ENCODE measurements around the gene PSD4. TPM values are rescaled to one million over a fixed set of nuclear protein-coding genes. Genes with fewer than 3 reads are reported as not detected.

The PSD4 gene
- total and polyA plus RNA-seq, 2 experiments from 2014 or later = 2.5 to 9.0 TPM

GRCh38 chr2:113207021-113207420 is 33.2 kb downstream of the PSD4 start:
- Histone ChIP-seq H3K4me3 (no peak overlapping the region), H3K27ac (no peak overlapping the region), H3K4me1 (ENCODE audit: low read depth) (peaks cover 4% of the 10 kb centered on the region), H3K9me3 (ENCODE audit: low read depth) (no peaks in the 10 kb centered on the region), H3K36me3 (no peaks in the 10 kb centered on the region), H3K27me3 (no peaks in the 10 kb centered on the region)
- no peak for DNase-seq (ENCODE audit: low read depth in 1 of 2, low spot score in 1 of 2)
- no peak for TF ChIP-seq CTCF (IDR thresholded peaks at IDR 0.05; ENCODE audit: low read depth, low read length)

DNA sequence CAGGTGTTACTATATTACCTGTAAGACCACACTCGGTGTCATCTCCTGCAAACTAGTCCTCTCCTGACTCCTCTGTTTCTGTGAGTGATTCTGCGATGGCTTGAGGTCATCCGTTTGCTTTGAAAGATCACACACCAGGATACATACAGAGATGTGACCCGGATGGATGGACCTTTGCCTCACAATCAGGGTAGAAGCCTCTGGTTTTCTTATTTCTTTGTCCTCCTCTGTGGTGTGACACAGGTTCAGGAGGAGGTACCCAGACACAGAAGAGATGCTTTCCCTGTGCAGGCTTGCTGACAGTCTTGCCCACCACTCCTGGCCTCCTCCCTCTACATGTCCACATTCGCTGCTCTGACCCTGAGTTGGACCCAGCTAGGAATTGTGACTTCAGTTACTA is 34.6 kb downstream of the PSD4 start:
- no peaks in the 10 kb centered on the region for H3K27me3 ChIP-seq
- no peak for TF ChIP-seq CTCF (IDR thresholded peaks at IDR 0.05; ENCODE audit: low read depth, low read length)
- no peaks in the 10 kb centered on the region for H3K36me3 ChIP-seq
- no peak for DNase-seq (ENCODE audit: low read depth in 1 of 2, low spot score in 1 of 2)
- no peaks in the 10 kb centered on the region for H3K9me3 ChIP-seq (ENCODE audit: low read depth)
- H3K27ac ChIP-seq = no peak overlapping the region
- H3K4me3 ChIP-seq = no peak overlapping the region
- peaks cover 7% of the 10 kb centered on the region for H3K4me1 ChIP-seq (ENCODE audit: low read depth)

GRCh38 chr2:113209011-113209645 is 35.4 kb downstream of the PSD4 start:
- TF ChIP-seq CTCF (IDR thresholded peaks at IDR 0.05; ENCODE audit: low read depth, low read length) = no peak
- Histone ChIP-seq H3K36me3 (no peaks in the 10 kb centered on the region), H3K4me3 (no peak overlapping the region), H3K27ac (no peak overlapping the region), H3K9me3 (ENCODE audit: low read depth) (no peaks in the 10 kb centered on the region), H3K4me1 (ENCODE audit: low read depth) (peaks cover 7% of the 10 kb centered on the region), H3K27me3 (no peaks in the 10 kb centered on the region)
- no peak for DNase-seq (ENCODE audit: low read depth in 1 of 2, low spot score in 1 of 2)

GRCh38 chr2:113209646-113210171 is 35.9 kb downstream of the PSD4 start:
- no peak for DNase-seq (ENCODE audit: low read depth in 1 of 2, low spot score in 1 of 2)
- Histone ChIP-seq H3K27me3 (no peaks in the 10 kb centered on the region), H3K27ac (no peak overlapping the region), H3K4me3 (no peak overlapping the region), H3K4me1 (ENCODE audit: low read depth) (peaks cover 7% of the 10 kb centered on the region), H3K9me3 (ENCODE audit: low read depth) (no peaks in the 10 kb centered on the region), H3K36me3 (no peaks in the 10 kb centered on the region)
- TF ChIP-seq CTCF (IDR thresholded peaks at IDR 0.05; ENCODE audit: low read depth, low read length) = no peak

GRCh38 chr2:113211226-113212105 is 37.7 kb downstream of the PSD4 start:
- no peak for DNase-seq (ENCODE audit: low read depth in 1 of 2, low spot score in 1 of 2)
- no peak for TF ChIP-seq CTCF (IDR thresholded peaks at IDR 0.05; ENCODE audit: low read depth, low read length)
- Histone ChIP-seq H3K4me1 (ENCODE audit: low read depth) (peaks cover 7% of the 10 kb centered on the region), H3K36me3 (no peaks in the 10 kb centered on the region), H3K9me3 (ENCODE audit: low read depth) (no peaks in the 10 kb centered on the region), H3K4me3 (no peak overlapping the region), H3K27me3 (no peaks in the 10 kb centered on the region), H3K27ac (no peak overlapping the region)
